ENCODE results near the gene UNC5CL. TPM values are rescaled to one million over a fixed set of nuclear protein-coding genes. Genes with fewer than 3 reads are reported as not detected.

UNC5CL gene
- total RNA-seq, 1 experiment from 2014 or later, result 0.81 TPM

- H2BK15ac ChIP-seq (ENCODE audit: low read depth, low read length), result no peak overlapping the region
These were observed 24.2 kb downstream of the UNC5CL start for GRCh38 chr6:41014780-41015179.

More at GRCh38 chr6:41014780-41015179, 24.2 kb downstream of the UNC5CL start:
- no peaks in the 10 kb centered on the region for H3K23me2 ChIP-seq (ENCODE audit: insufficient read length, low read depth, low read length, poor library complexity, severe bottlenecking)
- H2BK12ac ChIP-seq (ENCODE audit: insufficient read length, low read depth, low read length), result no peak overlapping the region
- no peak overlapping the region for H3K14ac ChIP-seq (ENCODE audit: insufficient read depth, low read length)
- H3K27me3 ChIP-seq (ENCODE audit: insufficient read depth, low read length), result no peaks in the 10 kb centered on the region
- H3K9me3 ChIP-seq (ENCODE audit: control insufficient read depth, low read depth, low read length), result no peaks in the 10 kb centered on the region
- no peak overlapping the region for H3K27ac ChIP-seq (ENCODE audit: insufficient read length, low read depth, low read length)
- no peak overlapping the region for H3K56ac ChIP-seq (ENCODE audit: insufficient read length, low read depth, low read length)
- DNase-seq, result no peak
- no peaks in the 10 kb centered on the region for H3K79me2 ChIP-seq (ENCODE audit: insufficient read depth, low read length)
- no peak overlapping the region for H3K23ac ChIP-seq (ENCODE audit: insufficient read length, low read depth, low read length)
- no peak overlapping the region for H2AFZ ChIP-seq (ENCODE audit: low read length)
- H3K9ac ChIP-seq (ENCODE audit: extremely low read depth, insufficient read length, low read length), result no peak overlapping the region
- no peak overlapping the region for H3K18ac ChIP-seq (ENCODE audit: insufficient read length, low read depth, low read length)
- Mint-ChIP-seq H3K36me3 (ENCODE audit: insufficient read depth in 1 of 3, low read depth in 3 of 3) (no peaks in the 10 kb centered on the region), H3K4me1 (peaks cover 2 to 5% of the 10 kb centered on the region in 2 experiments; a peak in 3 of 4 replicates), H3K4me3 (no peak overlapping the region), H3K27ac (no peak overlapping the region), H3K27me3 (ENCODE audit: low read depth) (no peaks in the 10 kb centered on the region; the same call in 1 of the 2 replicates), H3K9me3 (no peaks in the 10 kb centered on the region; a peak in 1 of 5 replicates)
- H4K8ac ChIP-seq (replicated peaks; ENCODE audit: insufficient read length, low read depth, low read length), result no peak overlapping the region
- no peak overlapping the region for H4K91ac ChIP-seq (ENCODE audit: insufficient read length, low read depth, low read length)
- no CpG with 5 or more reads among the region's 4 CpGs for WGBS (ENCODE audit: extremely low coverage, insufficient read length, low lambda C conversion rate)
- no peak overlapping the region for H2BK120ac ChIP-seq (ENCODE audit: low read depth, low read length, poor library complexity, severe bottlenecking)
- no peaks in the 10 kb centered on the region for H3K79me1 ChIP-seq (ENCODE audit: insufficient read depth, low read depth, low read length, poor library complexity, severe bottlenecking)
- H3T11ph ChIP-seq (ENCODE audit: low read length), result no peak overlapping the region
- no peak overlapping the region for H2BK20ac ChIP-seq (ENCODE audit: low read depth, low read length, poor library complexity, severe bottlenecking)
- no peaks in the 10 kb centered on the region for H4K20me1 ChIP-seq (ENCODE audit: control insufficient read depth, insufficient read depth, insufficient read length)
- no peak for TF ChIP-seq CTCF (conservative IDR thresholded peaks at IDR 0.05)
- no peak overlapping the region for H2BK5ac ChIP-seq (ENCODE audit: insufficient read length, low read length)
- no peak overlapping the region for H3K4me2 ChIP-seq (ENCODE audit: insufficient read depth, insufficient read length, low read length)
- H3K4me1 ChIP-seq (ENCODE audit: insufficient read depth, low read length), result peaks cover 2% of the 10 kb centered on the region; the same call in 1 of the 2 replicates
- H3K4ac ChIP-seq (ENCODE audit: low read depth, low read length), result no peak overlapping the region
- H2AK5ac ChIP-seq (ENCODE audit: insufficient read length, low read length), result no peak overlapping the region
- H4K5ac ChIP-seq (ENCODE audit: insufficient read length, low read depth, low read length), result no peak overlapping the region
